ENCODE results near the gene TFB1M.

TFB1M gene

DNA sequence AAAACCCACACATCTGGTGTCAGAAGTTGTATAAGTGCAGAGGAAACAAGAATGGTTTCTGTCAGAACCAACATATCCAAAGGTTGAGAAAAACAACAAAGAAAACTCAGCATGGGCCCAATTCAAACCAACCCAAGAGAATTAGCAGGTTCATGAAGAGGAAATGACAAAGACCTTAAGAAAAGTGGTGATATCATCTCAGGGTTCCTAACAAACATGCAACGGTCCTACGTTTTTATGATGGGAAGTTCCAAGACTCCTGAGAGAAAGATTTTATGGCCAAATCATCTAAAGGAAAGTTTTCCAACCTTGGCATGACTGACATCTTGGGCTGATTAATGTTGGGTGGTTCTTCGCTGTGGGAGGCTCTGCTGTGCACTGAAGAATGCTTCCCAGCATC lies 23.0 kb downstream of the TFB1M start:
- H3K27me3 ChIP-seq (ENCODE audit: insufficient read depth, low read depth), result no peaks in the 10 kb centered on the region
- no peaks in the 10 kb centered on the region for H3K79me2 ChIP-seq (ENCODE audit: insufficient read depth, low read depth)
- H3K36me3 ChIP-seq (ENCODE audit: insufficient read depth), result no peaks in the 10 kb centered on the region
- H3K9ac ChIP-seq, result no peak overlapping the region
- H3K4me1 ChIP-seq (ENCODE audit: low read depth, poor library complexity, severe bottlenecking), result no peaks in the 10 kb centered on the region
- H4K20me1 ChIP-seq (ENCODE audit: insufficient read depth), result no peaks in the 10 kb centered on the region
- TF ChIP-seq, protein P1, sequence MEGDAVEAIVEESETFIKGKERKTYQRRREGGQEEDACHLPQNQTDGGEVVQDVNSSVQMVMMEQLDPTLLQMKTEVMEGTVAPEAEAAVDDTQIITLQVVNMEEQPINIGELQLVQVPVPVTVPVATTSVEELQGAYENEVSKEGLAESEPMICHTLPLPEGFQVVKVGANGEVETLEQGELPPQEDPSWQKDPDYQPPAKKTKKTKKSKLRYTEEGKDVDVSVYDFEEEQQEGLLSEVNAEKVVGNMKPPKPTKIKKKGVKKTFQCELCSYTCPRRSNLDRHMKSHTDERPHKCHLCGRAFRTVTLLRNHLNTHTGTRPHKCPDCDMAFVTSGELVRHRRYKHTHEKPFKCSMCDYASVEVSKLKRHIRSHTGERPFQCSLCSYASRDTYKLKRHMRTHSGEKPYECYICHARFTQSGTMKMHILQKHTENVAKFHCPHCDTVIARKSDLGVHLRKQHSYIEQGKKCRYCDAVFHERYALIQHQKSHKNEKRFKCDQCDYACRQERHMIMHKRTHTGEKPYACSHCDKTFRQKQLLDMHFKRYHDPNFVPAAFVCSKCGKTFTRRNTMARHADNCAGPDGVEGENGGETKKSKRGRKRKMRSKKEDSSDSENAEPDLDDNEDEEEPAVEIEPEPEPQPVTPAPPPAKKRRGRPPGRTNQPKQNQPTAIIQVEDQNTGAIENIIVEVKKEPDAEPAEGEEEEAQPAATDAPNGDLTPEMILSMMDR (conservative IDR thresholded peaks at IDR 0.05; ENCODE audit: low read depth, low read length), result no peak
- H3K4me3 ChIP-seq (IDR thresholded peaks at IDR 0.05; ENCODE audit: insufficient read depth, low read depth, low read length), result no peak overlapping the region
- no peak overlapping the region for H3K27ac ChIP-seq
- no peak overlapping the region for H3K4me2 ChIP-seq
- no peak overlapping the region for H2AFZ ChIP-seq (ENCODE audit: low read depth)

DNA sequence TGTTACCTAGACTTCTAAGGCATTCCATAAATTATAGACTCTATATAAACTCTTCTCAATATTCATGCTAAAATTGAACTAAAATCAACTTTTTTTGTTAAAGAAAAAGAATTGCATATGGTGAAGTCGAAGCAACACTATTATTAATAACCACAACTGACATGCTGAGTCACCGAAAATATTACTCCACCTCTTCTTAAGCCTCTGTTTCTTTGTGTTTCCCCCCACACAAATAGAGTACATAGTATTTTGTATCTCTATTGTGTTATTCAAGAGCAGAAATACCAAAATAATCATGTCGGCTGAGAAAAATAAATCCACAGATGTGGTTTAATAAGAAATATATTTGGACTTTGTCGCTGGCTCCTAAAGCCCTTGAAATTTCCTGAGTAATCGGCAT lies 23.8 kb downstream of the TFB1M start:
- H3K27me3 ChIP-seq (ENCODE audit: insufficient read depth, low read depth), result no peaks in the 10 kb centered on the region
- H3K4me3 ChIP-seq (IDR thresholded peaks at IDR 0.05; ENCODE audit: insufficient read depth, low read depth, low read length), result no peak overlapping the region
- no peaks in the 10 kb centered on the region for H3K4me1 ChIP-seq (ENCODE audit: low read depth, poor library complexity, severe bottlenecking)
- no peaks in the 10 kb centered on the region for H4K20me1 ChIP-seq (ENCODE audit: insufficient read depth)
- H3K79me2 ChIP-seq (ENCODE audit: insufficient read depth, low read depth), result no peaks in the 10 kb centered on the region
- no peaks in the 10 kb centered on the region for H3K36me3 ChIP-seq (ENCODE audit: insufficient read depth)
- TF ChIP-seq, protein P1 (conservative IDR thresholded peaks at IDR 0.05; ENCODE audit: low read depth, low read length), result no peak
- no peak overlapping the region for H3K27ac ChIP-seq
- H3K9ac ChIP-seq, result no peak overlapping the region
- H2AFZ ChIP-seq (ENCODE audit: low read depth), result no peak overlapping the region
- H3K4me2 ChIP-seq, result no peak overlapping the region

DNA sequence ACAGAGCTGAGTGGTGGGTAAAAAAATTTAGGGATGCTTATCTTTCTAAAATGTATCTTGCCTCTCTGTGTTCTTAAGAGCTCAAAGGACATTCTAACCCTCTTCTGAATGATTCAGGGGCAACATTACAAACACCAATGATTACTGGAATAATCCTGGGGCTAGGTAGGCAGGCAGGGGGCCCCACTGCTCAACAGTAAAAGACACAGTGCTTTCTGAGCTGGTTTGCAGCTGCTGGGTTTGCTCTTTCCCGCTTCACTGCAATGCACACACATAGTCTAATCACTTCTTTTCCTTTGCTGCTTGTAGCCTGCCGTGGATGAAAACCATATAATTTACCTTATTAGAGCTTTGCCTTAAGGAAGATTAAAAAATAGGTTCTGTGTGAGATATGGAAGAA lies 26.5 kb downstream of the TFB1M start:
- H3K27ac ChIP-seq, result no peak overlapping the region

DNA sequence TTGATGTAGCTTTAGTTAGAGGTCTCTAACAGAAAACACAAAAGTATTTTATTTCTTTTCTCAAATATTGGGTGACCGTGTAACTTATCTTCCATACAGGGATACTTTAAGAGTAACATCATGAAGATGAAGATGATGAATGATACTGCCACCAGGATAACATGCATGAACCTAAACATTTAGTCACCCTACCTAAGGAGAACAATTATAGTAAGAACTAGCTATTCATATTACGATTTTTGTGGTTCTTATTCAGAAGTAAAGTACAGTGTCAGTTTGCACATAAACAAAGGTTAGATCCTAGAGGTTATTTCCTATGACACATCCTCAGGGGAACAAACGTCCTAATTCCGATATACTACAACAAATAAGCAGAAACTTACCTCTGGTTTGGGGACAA lies 29.5 kb downstream of the TFB1M start:
- Histone ChIP-seq H3K27me3 (ENCODE audit: insufficient read depth, low read depth) (no peaks in the 10 kb centered on the region), H3K79me2 (ENCODE audit: insufficient read depth, low read depth) (no peaks in the 10 kb centered on the region), H3K4me1 (ENCODE audit: low read depth, poor library complexity, severe bottlenecking) (no peaks in the 10 kb centered on the region), H3K27ac (no peak overlapping the region), H2AFZ (ENCODE audit: low read depth) (no peak overlapping the region), H3K4me3 (IDR thresholded peaks at IDR 0.05; ENCODE audit: insufficient read depth, low read depth, low read length) (no peak overlapping the region), H3K36me3 (ENCODE audit: insufficient read depth) (no peaks in the 10 kb centered on the region), H3K9ac (no peak overlapping the region), H4K20me1 (ENCODE audit: insufficient read depth) (no peaks in the 10 kb centered on the region), H3K4me2 (no peak overlapping the region)
- TF ChIP-seq, protein P1 (conservative IDR thresholded peaks at IDR 0.05; ENCODE audit: low read depth, low read length), result no peak

More for the DNA sequence above, 26.5 kb downstream of the TFB1M start:
- Histone ChIP-seq H3K36me3 (ENCODE audit: insufficient read depth) (no peaks in the 10 kb centered on the region), H3K4me2 (no peak overlapping the region), H3K4me3 (IDR thresholded peaks at IDR 0.05; ENCODE audit: insufficient read depth, low read depth, low read length) (no peak overlapping the region), H4K20me1 (ENCODE audit: insufficient read depth) (no peaks in the 10 kb centered on the region), H3K79me2 (ENCODE audit: insufficient read depth, low read depth) (no peaks in the 10 kb centered on the region), H2AFZ (ENCODE audit: low read depth) (no peak overlapping the region), H3K9ac (no peak overlapping the region), H3K27me3 (ENCODE audit: insufficient read depth, low read depth) (no peaks in the 10 kb centered on the region), H3K4me1 (ENCODE audit: low read depth, poor library complexity, severe bottlenecking) (no peaks in the 10 kb centered on the region)
- TF ChIP-seq, protein P1 (conservative IDR thresholded peaks at IDR 0.05; ENCODE audit: low read depth, low read length), result no peak
